NCI-H774 (cell line): ENCODE results near the gene SYNE1.
A peak's percentile ranks its signal among the peaks of the same experiment; 100 is the strongest.
"Not testable (repeated sequence)": the region's sequence is repeated elsewhere in the genome, so short reads cannot be mapped to it uniquely, and the experiment has no call there.

Experiments
- DNase-seq: peaks from one replicate; lab custom pipeline; 2025; lab: John Stamatoyannopoulos, UW

SYNE1 gene

GRCh38 chr6:152372945-152373344 is 264.2 kb downstream of the SYNE1 start:
- DNase-seq = no peak

GRCh38 chr6:152371775-152372174 is 265.4 kb downstream of the SYNE1 start:
- no peak for DNase-seq

GRCh38 chr6:152368751-152369624 is 268.2 kb downstream of the SYNE1 start:
- peak; percentile 39 for DNase-seq

GRCh38 chr6:152364866-152365265 is 272.3 kb downstream of the SYNE1 start:
- DNase-seq = no peak

- no peak for DNase-seq
Observed at GRCh38 chr6:152360034-152360433, 277.1 kb downstream of the SYNE1 start.

GRCh38 chr6:152356662-152357061 is 280.5 kb downstream of the SYNE1 start:
- DNase-seq = peak; percentile 41

- DNase-seq = no peak
Observed at GRCh38 chr6:152356016-152356415, 281.1 kb downstream of the SYNE1 start.

GRCh38 chr6:152355166-152355565 is 282.0 kb downstream of the SYNE1 start:
- no peak for DNase-seq

GRCh38 chr6:152353440-152353839 is 283.7 kb downstream of the SYNE1 start:
- no peak for DNase-seq

GRCh38 chr6:152351742-152352141 is 285.4 kb downstream of the SYNE1 start:
- no peak for DNase-seq

- no peak for DNase-seq
Observed at GRCh38 chr6:152351110-152351509, 286.1 kb downstream of the SYNE1 start.

GRCh38 chr6:152348116-152348515 is 289.0 kb downstream of the SYNE1 start:
- no peak for DNase-seq

- DNase-seq = no peak
Observed at GRCh38 chr6:152343735-152344360, 293.3 kb downstream of the SYNE1 start.

- no peak for DNase-seq
Observed at GRCh38 chr6:152341596-152341995, 295.6 kb downstream of the SYNE1 start.

GRCh38 chr6:152338335-152339125 is 298.6 kb downstream of the SYNE1 start:
- DNase-seq = peak; percentile 36

GRCh38 chr6:152334555-152334954 is 302.6 kb downstream of the SYNE1 start:
- DNase-seq = no peak

- no peak for DNase-seq
Observed at GRCh38 chr6:152330961-152331360, 306.2 kb downstream of the SYNE1 start.

- DNase-seq = no peak
Observed at GRCh38 chr6:152329638-152330448, 307.3 kb downstream of the SYNE1 start.

GRCh38 chr6:152328200-152328599 is 309.0 kb downstream of the SYNE1 start:
- not testable (repeated sequence) for DNase-seq

GRCh38 chr6:152323376-152323775 is 313.8 kb downstream of the SYNE1 start:
- no peak for DNase-seq

GRCh38 chr6:152318278-152318677 is 318.9 kb downstream of the SYNE1 start:
- DNase-seq = no peak

- no peak for DNase-seq
Observed at GRCh38 chr6:152316024-152316423, 321.1 kb downstream of the SYNE1 start.
